Stimulated activated naive CD4-positive, alpha-beta T cell (primary cell): ENCODE results near the gene SERPING1.

Source experiments
- DNase-seq, 6 experiments: peaks; one replicate each; lab custom pipeline; 2025; lab: John Stamatoyannopoulos, UW

The SERPING1 gene

DNA sequence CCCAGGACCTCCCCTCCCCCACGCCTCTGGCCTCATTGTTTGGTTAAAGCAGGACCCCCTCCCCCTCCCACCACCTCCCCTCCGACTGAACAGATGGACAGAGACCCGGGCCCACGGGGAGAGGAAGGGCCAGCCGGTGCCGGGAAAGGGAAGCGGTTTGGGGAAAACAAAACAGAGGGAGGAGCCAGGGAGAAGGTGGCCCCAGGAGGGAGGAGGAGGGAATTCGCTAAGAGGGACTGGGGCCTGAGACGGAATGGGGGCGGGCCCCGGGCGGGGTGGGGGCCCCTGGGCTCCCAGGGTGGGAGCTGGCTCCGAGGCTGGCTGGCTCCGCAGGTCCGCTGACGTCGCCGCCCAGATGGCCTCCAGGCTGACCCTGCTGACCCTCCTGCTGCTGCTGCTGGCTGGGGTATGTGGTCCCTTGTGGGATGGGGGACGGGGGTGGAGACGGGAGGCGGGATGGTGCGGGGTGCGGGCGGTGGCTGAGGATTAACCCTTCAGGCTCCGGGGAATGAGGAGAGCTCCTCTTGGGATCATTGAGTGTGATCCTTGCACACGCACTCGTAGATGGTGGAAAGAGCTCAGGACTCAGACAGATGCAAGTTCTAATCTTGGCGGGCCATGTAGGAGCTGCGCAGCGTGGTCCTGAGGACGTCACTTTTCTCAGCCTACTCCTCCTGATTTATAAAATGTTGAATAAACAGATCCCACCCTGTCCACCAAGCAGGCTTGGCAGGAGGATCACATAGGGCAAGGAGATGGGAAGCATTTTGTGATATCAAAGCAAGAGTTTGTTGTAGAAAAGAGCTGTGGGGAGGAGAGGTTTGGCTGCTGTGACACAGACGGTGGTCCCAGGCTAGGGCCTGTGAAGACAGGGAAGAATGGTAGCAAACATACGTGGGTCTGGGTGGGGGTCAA lies 688 bp downstream of the SERPING1 start:
- no peak for DNase-seq

DNA sequence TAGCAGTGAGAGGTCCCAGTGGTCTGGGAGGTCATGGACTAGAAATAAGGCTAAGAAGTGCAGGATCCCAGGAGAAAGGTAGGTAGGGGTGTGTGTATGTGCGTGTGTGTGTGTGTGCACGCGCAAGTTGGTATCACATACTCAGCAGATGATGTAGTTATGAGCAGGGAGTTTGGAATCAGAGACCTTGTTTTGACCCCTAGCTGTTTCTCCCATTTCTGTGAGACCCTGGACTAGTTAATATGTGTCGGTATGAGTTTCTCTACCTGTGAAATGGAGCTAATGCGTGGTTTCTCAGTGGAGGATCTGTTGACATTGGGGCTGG lies 1.3 kb downstream of the SERPING1 start:
- DNase-seq = no peak

DNA sequence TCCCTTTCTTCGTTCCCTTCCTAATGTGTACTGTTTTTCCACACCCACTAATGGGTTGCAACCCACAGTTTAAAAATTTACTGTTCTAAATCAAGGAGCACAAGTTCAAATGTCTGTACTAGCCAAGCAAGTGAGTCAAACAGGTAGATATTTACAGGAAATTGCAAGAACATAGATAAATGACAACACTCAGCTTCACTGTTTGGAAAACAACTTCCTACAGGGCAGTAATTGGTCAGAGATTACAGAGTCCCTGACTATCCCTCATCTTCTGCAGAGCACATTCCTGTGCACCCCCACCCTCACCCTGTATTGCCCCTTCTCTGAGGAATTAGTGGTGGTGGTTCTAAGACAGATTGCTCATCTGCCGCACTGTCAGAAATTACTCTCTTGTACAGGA lies 1.9 kb downstream of the SERPING1 start:
- DNase-seq = no peak

DNA sequence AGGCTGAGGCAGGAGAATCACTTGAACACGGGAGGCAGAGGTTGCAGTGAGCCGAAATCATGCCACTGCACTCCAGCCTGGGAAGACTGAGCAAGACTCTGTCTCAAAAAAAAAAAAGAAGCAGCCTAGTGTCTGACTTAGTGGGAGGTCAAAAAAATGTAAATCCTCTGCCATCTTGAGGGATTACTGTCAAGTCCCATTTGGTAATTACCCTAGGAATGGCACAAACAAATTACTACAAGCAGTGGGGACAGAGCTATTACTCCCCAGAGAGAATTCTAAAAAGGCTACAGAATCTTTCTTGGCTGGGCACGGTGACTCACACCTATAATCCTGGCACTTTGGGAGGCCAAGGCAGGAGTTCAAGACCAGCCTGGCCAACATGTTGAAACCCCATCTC lies 3.8 kb downstream of the SERPING1 start:
- DNase-seq = no peak

DNA sequence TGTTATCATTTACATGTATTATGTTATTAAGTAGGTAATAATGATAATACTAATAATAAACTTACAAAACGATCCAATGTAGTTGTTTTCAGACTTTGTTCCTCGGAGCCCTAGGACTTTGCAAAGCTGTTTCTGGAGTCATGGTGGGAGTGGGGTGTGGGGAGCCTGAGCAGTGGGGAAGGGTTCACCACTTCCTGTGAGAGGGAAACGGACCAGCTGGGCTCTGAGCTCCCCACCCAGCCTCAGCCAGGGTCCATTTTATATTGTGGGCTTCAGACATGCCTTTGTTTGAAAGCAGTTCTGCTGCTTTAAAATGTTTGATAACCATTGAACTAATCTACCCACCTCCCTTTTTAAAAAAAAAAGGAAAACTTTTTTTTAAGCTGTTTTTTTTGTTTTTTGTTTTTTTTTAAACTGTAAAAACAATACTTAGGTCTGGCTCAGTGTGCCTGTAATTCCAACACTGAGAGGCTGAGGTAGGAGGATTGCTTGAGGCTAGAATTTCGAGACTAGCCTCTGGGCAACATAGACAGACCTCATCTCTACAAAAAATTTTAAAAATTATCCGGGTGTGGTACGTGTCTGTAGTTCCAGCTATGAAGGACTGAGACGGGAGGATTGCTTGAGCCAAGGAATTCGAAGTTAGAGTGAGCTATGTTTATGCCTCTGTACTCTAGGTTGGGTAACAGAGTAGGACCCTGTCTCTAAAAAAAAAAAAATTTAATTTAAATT lies 7.0 kb downstream of the SERPING1 start:
- no peak for DNase-seq

DNA sequence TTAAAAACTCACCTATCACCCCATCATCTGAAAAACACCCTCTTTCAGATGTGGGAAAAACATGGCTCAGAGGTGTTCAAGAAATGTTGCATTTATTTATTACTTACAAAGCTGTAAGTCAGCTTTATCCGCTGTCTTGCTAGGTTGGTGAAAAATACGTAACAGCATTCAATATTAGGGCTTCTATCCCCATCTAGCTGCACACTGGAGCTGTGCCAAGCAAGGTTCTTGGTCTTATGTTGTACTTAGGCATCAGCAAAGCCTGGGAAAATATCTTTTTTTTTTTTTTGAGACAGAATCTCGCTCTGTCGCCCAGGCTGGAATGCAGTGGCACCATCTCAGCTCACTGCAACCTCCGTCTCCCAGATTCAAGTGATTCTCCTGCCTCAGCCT lies 7.5 kb downstream of the SERPING1 start:
- no peak for DNase-seq

DNA sequence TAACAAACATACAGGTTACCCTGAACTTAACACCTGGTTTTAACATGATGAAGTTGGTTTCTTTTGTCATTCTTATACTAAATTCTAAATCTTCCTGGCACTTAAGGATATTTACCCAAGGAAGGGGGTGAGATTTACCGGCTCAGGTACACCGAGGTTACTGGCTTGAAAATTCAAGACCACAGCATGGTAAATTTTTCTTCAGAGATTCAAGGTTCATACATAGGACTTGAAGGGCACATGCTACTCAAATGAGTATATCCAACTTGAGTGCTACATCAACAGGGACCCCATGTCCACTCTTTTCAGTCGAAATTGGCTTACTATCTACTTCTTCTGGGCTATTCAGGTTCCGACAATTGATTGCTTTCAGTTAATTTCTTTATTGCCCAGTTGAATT lies 12.7 kb downstream of the SERPING1 start:
- DNase-seq = no peak

DNA sequence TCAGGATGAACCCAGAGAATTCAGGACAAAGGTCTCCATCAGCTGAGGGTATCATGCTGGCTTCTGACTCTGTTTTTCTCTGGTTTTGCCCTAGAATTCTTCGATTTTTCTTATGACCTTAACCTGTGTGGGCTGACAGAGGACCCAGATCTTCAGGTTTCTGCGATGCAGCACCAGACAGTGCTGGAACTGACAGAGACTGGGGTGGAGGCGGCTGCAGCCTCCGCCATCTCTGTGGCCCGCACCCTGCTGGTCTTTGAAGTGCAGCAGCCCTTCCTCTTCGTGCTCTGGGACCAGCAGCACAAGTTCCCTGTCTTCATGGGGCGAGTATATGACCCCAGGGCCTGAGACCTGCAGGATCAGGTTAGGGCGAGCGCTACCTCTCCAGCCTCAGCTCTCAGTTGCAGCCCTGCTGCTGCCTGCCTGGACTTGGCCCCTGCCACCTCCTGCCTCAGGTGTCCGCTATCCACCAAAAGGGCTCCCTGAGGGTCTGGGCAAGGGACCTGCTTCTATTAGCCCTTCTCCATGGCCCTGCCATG lies 16.8 kb downstream of the SERPING1 start:
- no peak for DNase-seq

DNA sequence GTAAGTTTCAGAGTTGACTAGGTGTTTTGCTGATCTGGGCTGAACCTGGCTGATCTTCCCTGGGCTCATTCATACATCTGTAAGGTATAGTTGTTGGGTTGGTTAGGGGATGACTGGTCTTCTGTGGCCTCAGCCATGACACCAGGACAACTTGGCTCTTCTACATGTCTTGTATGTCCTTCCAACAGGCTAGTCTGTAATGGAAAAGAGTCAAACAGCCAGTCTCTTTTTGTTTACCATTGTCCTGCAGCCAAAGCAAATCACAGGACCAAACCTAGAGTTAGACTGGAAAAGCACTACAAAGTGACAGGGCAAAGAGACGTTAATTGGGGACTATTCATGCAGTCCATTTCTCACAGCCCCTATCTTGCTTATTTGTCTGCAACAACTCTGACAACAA lies 17.8 kb downstream of the SERPING1 start:
- DNase-seq = no peak

DNA sequence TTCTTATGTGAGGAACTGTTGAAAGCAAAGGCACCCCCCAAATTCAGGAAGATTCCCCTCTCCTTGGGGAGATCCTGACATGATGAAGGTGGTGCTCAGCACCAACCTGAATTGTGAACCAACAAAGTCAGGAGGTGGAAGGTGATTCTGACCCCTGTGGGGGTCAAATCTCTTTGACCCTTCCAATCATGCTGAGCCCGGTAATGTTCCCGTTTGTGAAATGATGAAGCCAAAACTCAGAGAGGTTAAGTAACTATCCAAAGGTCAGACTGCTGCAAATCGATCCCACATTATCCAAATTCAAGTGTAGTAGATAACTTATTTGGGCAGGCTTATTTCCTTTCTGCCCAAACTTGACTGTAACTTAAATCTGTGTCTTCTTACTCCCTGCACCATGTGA lies 19.1 kb downstream of the SERPING1 start:
- no peak for DNase-seq

DNA sequence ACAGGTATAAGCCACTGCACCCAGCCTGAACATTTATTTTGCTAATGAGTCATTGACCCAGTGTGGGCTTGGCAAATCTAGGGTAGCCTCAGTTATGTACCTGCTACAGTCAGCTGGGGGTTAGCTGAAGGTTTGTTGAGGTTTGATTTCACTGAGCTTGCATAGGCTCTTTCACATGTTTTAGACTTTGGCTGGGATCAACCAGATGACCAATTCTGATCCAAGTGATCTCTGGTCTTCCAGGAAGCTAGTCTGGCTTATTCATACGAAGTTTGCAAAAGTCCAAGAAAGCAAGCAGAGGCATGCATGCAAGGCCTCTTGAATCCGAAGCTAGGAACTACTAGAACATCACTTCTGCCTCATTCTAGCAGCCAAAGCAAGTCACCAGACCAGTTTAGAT lies 21.0 kb downstream of the SERPING1 start:
- no peak for DNase-seq

DNA sequence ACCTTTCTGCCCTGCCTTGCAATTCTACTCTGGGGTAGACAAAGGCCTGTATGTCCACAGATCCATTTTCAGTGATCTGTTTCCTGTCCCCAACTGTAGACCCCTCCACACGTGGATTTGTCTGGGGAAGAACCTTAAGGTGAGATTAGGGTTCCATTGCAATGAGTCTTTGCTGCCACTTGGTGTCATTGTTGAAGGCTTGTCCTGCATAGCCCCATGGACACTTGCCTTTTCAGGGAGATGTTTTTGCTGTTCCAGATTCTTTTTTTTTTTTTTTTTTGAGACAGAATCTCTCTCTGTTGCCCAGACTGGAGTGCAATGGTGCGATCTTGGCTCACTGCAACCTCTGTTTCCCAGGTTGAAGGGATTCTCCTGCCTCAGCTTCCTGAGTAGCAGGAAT lies 21.8 kb downstream of the SERPING1 start:
- DNase-seq = no peak

DNA sequence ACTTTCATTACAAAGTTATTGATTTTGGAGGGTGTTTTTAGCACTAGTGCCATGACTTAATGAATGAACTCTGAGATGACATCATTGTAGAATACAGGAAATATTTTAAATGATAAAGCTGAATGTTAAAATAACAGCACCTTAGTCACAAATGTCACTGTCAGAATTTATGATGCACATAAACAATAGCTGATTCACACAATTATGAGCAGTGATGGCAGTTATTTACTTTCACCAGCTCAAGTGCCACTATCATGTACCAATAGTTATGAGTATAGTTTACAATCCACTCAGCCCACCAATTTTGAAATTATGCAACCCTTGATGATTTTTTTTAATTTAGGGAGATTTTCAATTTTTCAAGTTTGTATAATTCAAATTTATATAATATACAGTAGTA lies 23.0 kb downstream of the SERPING1 start:
- DNase-seq = no peak

DNA sequence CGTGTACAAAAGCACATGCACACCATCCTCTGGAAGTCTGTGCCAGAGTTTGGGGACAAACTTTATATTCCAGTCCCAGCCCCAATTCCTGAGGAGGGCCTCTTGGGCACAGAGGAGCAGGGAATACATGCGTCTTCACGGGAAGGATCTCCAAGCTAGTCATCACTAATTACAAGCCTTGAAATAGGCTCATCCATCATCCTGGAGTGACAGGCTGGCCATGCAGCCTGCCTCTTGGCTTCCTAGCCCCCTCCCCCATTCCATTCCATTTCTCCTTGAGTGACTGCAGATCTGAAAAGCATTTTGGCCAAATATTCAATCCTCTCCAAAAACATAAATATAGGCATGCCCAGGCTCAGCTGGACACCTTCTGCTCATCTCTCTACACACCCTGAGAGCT lies 24.8 kb downstream of the SERPING1 start:
- no peak for DNase-seq

DNA sequence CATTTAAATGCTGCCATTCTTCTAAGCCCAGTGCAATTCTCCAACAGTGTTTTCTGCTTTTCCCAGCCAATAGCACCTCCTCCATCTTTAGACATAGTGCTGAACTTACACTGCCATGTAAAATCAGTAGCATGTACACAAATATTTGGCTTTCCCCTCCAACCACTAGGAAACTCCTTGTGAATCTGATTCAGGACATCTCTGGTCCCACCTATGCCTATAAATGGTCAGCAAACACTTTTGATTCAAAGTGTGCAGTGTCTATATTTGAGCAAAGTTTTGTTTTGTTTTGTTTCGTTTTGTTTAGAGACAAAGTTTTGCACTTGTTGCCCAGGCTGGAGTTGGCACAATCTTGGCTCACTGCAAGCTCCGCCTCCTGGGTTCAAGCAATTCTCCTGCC lies 27.4 kb downstream of the SERPING1 start:
- DNase-seq = no peak

DNA sequence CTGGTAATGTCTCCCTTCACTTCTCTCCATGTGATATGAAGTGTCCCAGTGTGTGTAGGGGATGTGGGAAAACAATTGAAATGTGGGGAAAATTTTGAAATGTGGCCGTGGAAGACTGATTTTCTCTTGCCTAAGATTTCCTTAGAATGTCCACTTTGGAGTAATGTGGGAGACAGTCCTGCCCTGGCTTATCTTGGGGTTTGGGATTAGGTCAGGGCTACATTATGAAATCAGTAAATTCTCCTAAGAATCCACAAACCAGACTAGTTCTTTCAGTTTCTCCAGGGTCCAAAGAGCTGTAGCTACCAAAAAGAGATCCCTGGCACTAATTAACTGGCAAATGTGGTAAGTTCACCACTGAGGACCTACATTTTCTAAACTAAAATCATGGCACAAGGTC lies 29.4 kb downstream of the SERPING1 start:
- DNase-seq = no peak

DNA sequence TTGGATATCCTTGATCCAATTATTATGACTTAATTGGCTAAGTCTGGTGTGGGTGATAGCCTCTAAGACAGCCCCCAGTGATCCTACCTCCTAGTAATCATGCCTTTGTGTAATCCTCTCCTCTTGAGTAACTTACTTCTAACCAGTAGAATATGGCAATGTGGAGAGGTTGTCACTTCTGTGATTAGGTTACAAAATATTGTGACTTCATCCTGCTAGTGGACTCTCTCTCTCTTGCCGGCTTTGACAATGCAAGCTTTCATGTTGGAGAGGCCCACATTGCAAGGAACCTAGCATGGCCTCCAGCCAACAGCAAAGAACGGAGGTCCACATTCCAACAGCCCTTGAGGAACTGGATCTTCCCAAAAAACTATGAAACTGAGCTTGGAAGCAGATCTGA lies 32.7 kb downstream of the SERPING1 start:
- DNase-seq = no peak

DNA sequence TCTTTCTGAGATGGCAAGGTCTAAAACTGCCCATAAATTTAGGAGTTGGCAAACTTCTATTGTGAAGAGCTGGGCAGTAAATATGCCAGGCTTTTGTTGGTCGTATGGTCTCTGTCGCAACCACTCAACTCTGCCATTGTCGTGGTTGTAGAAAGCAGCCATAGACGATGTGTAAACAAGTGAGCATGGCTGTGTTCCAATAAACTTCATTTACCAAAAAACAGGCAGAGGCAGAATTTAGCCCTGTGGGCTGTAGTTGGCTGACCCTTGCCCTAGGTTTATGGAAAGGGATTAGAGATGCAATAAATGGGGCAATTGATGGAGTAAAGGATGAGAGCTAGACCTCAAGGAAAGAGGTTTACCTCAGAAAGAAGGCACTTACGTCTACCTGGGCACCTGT lies 34.6 kb downstream of the SERPING1 start:
- no peak for DNase-seq

DNA sequence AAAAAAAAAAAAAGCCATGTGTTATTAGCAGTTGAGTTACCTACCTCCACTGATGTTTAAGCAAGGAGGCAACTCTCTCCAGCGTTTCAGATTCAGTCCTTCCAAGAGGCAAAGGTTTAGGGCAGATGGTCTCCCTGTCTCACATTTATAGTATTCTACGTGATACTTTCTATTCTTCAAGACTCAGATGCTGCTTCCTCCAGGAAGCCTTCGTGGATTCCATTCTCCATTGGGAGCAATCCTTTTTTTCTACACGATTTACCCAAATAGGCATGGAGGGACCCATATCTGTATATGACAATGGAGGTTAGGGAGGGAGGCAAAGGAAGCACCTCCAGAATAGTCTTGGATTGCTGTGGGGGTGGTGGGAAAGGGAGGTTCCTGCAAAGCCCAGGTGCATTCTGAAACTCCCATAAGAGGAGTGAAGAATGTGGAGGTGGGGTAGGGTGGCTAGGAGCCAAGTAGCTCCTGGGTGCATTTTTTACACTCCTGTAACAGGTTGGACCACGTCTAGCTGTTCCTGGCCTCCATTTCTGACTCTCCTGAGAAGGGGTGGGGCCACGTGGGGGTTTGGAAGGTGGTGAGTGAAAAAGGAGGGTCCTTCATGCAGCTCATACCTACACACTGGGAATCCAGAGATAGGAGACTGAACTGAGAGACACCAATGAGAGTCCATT lies 36.0 kb downstream of the SERPING1 start:
- DNase-seq = no peak

DNA sequence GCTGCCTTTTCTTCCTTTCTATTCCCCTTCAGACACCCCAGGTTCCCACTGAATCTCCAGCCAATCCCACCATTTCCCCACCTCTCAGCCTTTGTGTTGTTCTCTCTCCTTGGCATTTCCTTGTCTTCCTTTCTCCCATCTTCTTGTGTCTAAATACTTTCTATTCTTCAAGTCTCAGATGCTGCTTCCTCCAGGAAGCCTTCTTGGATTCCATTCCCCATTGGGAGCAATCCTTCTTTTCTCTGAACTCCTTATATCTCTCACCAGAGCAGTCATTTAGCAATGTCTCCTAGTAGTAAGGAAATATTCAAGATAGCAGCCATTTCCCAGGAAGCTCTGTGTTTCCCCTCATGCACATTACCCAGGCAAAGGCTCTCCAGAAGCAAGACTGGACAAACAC lies 36.8 kb downstream of the SERPING1 start:
- no peak for DNase-seq

DNA sequence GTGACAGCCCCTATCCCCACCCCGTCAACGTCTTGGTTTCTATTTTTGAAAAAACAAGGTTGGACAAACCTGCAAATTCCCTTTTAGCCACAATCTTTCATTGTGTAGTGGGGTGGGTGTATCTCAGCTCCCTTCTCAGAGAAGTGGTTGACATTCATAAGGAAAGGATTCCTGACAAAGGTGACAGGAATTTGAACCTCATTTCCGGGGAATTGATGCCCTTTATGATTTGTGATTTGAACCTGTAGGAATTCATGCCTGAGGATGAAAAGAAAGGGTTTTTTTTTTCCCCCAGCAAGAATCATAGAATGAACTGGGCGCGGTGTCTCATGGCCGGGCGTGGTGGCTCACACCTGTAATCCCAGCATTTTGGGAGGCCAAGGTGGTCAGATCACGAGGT lies 37.8 kb downstream of the SERPING1 start:
- no peak for DNase-seq

DNA sequence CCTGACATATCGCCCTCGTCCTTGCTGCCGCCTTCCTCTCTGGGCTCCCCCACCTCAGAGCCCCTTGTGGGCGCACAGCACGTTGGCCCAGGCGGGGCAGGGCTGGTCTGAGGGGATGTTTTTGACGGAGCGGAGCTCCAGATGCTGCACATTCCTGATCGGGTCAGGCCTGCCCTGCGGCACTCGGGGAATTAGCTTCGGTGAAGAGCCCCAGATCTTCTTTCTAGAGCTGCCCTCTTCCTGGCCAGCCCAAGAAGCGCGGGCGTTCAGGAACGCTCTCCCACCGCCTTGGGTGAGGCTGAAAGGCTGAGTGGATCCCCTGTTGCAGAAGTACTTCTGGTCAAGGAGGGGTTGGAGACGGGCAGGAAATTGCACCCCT lies 40.1 kb downstream of the SERPING1 start:
- no peak for DNase-seq
